Smooth muscle cell (in vitro differentiated cells): ENCODE measurements around the gene SCT. TPM values are rescaled to one million over a fixed set of nuclear protein-coding genes. Genes with fewer than 3 reads are reported as not detected.

Experiments
- DNase-seq: peaks from one replicate; lab custom pipeline; 2025; ENCODE audit not compliant: unreplicated experiment; lab: John Stamatoyannopoulos, UW
- H2AFZ ChIP-seq: fragments of 200-600 bp; sonication (generic); 2 replicates; pipeline ENCODE4 v1.6.0; 2016; ENCODE audit warnings: antibody characterized with exemption, low read depth, mild to moderate bottlenecking
- H3F3A ChIP-seq: fragments of 200-600 bp; sonication (generic); 2 replicates; pipeline ENCODE4 v1.6.0; 2017; ENCODE audit warnings: antibody characterized with exemption, low read depth
- H3K27ac ChIP-seq: fragments of 200-600 bp; sonication (generic); 2 replicates; pipeline ENCODE4 v1.5.1; 2016; ENCODE audit warnings: low read depth, mild to moderate bottlenecking
- H3K27me3 ChIP-seq: fragments of 200-600 bp; sonication (generic); 2 replicates; pipeline ENCODE4 v1.6.1; 2016; ENCODE audit warnings: low read depth, mild to moderate bottlenecking
- H3K36me3 ChIP-seq: fragments of 200-600 bp; sonication (generic); 2 replicates; pipeline ENCODE4 v1.5.1; 2016; ENCODE audit warnings: low read depth
- H3K4me1 ChIP-seq: fragments of 200-600 bp; sonication (generic); 2 replicates; pipeline ENCODE4 v1.5.1; 2016; ENCODE audit warnings: low read depth
- H3K4me2 ChIP-seq: fragments of 200-600 bp; sonication (generic); 2 replicates; pipeline ENCODE4 v1.6.0; 2016; ENCODE audit warnings: mild to moderate bottlenecking
- H3K4me3 ChIP-seq: fragments of 200-600 bp; sonication (generic); 2 replicates; pipeline ENCODE4 v1.5.1; 2016; ENCODE audit warnings: mild to moderate bottlenecking
- H3K79me2 ChIP-seq: fragments of 200-600 bp; sonication (generic); 2 replicates; pipeline ENCODE4 v1.6.0; 2016; ENCODE audit warnings: low read depth, mild to moderate bottlenecking
- H3K9ac ChIP-seq: fragments of 200-600 bp; sonication (generic); 2 replicates; pipeline ENCODE4 v1.6.0; 2016; ENCODE audit warnings: low read depth
- H3K9me3 ChIP-seq: fragments of 200-600 bp; sonication (generic); replicated peaks from 2 replicates; pipeline ENCODE4 v1.5.1; 2016; ENCODE audit warnings: low read depth
- H4K20me1 ChIP-seq: fragments of 200-600 bp; sonication (generic); 2 replicates; pipeline ENCODE4 v1.6.0; 2016; ENCODE audit warnings: low read depth
- CTCF ChIP-seq: fragments of 200-600 bp; sonication (generic); IDR thresholded peaks from 2 replicates; pipeline ENCODE4 v1.5.1; 2017; ENCODE audit warnings: borderline replicate concordance, mild to moderate bottlenecking, antibody characterized with exemption; ENCODE audit not compliant: insufficient read depth, poor library complexity, severe bottlenecking
- WGBS: methylation state at CpG from one replicate; pipeline ENCODE4 v1.1.7; 2016; ENCODE audit warnings: low lambda C conversion rate; 5-methylcytosine and 5-hydroxymethylcytosine counted together
- polyA plus RNA-seq: library from polyadenylated mRNA; unstranded; fragments of >200 nt; fragmentation: Nextera tagmentation; extraction: Ambion mirVana; gene quantifications from 2 replicates; pipeline ENCODE4 v1.2.1, GENCODE V29; 2016
- total RNA-seq: library from RNA; depleted of rRNA; stranded (reverse); fragments of >200 nt; gene quantifications from 2 replicates; pipeline ENCODE4 v1.2.3, GENCODE V29; 2014

The SCT gene
- total and polyA plus RNA-seq, 2 experiments from 2014 or later = 1.4 TPM; not detected in 1

GRCh38 chr11:595400-595799 lies 31.6 kb downstream of the SCT start:
- Histone ChIP-seq H3K4me1 (no peaks in the 10 kb centered on the region), H3K27ac (no peak overlapping the region), H3K4me3 (no peak overlapping the region), H3K79me2 (peaks cover 27% of the 10 kb centered on the region), H4K20me1 (peaks cover 82% of the 10 kb centered on the region), H2AFZ (no peak overlapping the region), H3K27me3 (no peaks in the 10 kb centered on the region), H3K9ac (no peak overlapping the region), H3K4me2 (no peak overlapping the region), H3F3A (no peaks in the 10 kb centered on the region), H3K9me3 (no peaks in the 10 kb centered on the region), H3K36me3 (no peaks in the 10 kb centered on the region)
- no peak for DNase-seq
- TF ChIP-seq CTCF = no peak
- WGBS = 94% methylated on average over 10 of the region's 10 CpGs

GRCh38 chr11:593347-593746 lies 33.6 kb downstream of the SCT start:
- Histone ChIP-seq H3K4me1 (no peaks in the 10 kb centered on the region), H3K79me2 (peaks cover 48% of the 10 kb centered on the region), H3K4me3 (no peak overlapping the region), H3K27ac (no peak overlapping the region), H4K20me1 (peaks cover 85% of the 10 kb centered on the region), H3K27me3 (no peaks in the 10 kb centered on the region), H3K9ac (no peak overlapping the region), H3K36me3 (peaks cover 6% of the 10 kb centered on the region), H2AFZ (no peak overlapping the region), H3K4me2 (no peak overlapping the region), H3K9me3 (no peaks in the 10 kb centered on the region), H3F3A (no peaks in the 10 kb centered on the region)
- no peak for TF ChIP-seq CTCF
- WGBS = 98% methylated on average over 21 of the region's 21 CpGs
- no peak for DNase-seq

- peaks cover 85% of the 10 kb centered on the region for H4K20me1 ChIP-seq
- no peaks in the 10 kb centered on the region for H3K4me1 ChIP-seq
- no peak overlapping the region for H3K4me3 ChIP-seq
- H2AFZ ChIP-seq = no peak overlapping the region
- H3K4me2 ChIP-seq = no peak overlapping the region
- no peak overlapping the region for H3K9ac ChIP-seq
- H3K9me3 ChIP-seq = no peaks in the 10 kb centered on the region
- no peaks in the 10 kb centered on the region for H3F3A ChIP-seq
- H3K27me3 ChIP-seq = no peaks in the 10 kb centered on the region
- no peak for TF ChIP-seq CTCF
- no peak overlapping the region for H3K27ac ChIP-seq
- WGBS = 98% methylated on average over 10 of the region's 10 CpGs
- no peak for DNase-seq
- peaks cover 6% of the 10 kb centered on the region for H3K36me3 ChIP-seq
- H3K79me2 ChIP-seq = peaks cover 48% of the 10 kb centered on the region
These were observed 34.1 kb downstream of the SCT start for GRCh38 chr11:592918-593317.

- Histone ChIP-seq H3F3A (no peaks in the 10 kb centered on the region), H3K4me2 (no peak overlapping the region), H4K20me1 (peaks cover 85% of the 10 kb centered on the region), H3K9me3 (no peaks in the 10 kb centered on the region), H3K9ac (no peak overlapping the region), H2AFZ (no peak overlapping the region), H3K27me3 (no peaks in the 10 kb centered on the region), H3K4me3 (no peak overlapping the region), H3K36me3 (peaks cover 6% of the 10 kb centered on the region), H3K79me2 (peaks cover 48% of the 10 kb centered on the region), H3K4me1 (no peaks in the 10 kb centered on the region), H3K27ac (no peak overlapping the region)
- TF ChIP-seq CTCF = no peak
- 99% methylated on average over 22 of the region's 22 CpGs for WGBS
- no peak for DNase-seq
These were observed 34.5 kb downstream of the SCT start for GRCh38 chr11:592501-592900.
